GM20431 (cell line): ENCODE data around the gene TEAD4.

ENCODE experiments used
- in situ Hi-C: fragments of 300-500 bp; cut with MseI, MboI; formaldehyde crosslinking; loops from one replicate; pipeline ENCODE4 v1.15.0; 2020; ENCODE audit warnings: low sequenced_read_pairs; ENCODE audit not compliant: unreplicated experiment

The TEAD4 gene

DNA sequence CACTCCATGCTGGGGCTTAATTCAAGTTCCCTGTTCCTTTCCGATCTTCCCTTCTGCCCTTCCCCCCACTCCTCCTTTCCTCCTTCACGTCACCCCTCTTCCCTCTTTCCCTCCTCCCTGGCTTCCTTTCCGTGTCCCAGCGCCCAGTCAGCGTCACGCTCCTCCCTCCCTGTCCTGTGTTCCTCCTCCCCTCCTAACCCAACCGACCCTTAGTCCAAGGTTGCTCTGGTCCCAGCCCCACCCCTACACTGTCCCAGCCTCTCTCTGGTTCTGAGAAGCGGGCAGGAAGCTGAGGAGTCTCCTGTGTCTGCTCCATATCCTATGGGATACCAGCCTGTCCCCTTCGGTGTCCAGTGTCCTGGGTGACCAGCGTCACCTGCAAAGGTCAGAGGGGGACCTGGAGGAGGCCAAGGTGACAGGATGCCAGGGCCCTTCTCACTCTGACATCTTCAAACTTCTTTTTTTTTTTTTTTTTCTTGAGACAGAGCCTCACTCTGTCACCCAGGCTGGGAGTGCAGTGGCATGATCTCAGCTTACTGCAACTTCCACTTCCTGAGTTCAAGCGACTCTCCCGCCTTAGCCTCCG, 61.7 kb downstream of the TEAD4 start:
- in situ Hi-C loops = no loop called here

DNA sequence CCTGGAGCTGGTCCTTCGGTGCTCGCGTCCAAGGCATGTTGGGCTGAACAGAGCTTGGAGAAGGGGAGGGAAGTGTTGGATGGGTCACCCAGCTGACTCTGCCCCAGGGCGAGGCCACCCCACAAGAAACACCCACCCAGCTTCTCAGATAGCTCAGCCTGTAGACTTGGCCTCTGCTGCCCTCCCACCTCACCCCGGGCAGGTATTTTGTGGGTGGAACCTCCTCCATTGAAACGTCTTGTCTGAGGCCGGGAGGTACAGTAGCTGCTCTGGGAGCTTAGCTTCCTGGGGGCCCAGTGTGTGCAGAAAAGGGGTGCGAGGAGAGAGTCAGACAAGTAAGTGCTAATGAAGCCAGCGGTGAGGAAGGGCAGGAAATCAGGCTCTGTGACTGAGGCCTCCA, 63.2 kb downstream of the TEAD4 start:
- in situ Hi-C loops = no loop called here

DNA sequence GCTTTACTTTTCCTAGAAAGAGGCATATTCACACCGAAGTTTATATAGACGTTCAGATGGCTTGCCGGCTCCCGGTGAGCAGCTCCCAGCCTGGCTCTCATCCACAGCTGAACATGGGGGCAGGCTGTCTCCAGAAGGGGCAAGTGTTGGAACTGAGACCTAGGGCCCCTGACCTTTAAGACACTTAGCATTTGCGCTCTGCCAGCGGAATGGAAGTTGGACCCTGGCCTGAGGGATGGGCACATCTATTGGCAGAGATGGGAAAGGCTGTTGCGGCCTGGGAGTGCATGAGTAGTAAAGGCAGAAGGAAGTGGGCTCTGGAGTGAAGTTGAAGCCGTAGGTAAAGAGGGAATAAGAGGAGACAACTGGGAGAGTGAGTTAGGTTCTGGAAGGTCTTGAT, 63.8 kb downstream of the TEAD4 start:
- in situ Hi-C loops = no loop called here

DNA sequence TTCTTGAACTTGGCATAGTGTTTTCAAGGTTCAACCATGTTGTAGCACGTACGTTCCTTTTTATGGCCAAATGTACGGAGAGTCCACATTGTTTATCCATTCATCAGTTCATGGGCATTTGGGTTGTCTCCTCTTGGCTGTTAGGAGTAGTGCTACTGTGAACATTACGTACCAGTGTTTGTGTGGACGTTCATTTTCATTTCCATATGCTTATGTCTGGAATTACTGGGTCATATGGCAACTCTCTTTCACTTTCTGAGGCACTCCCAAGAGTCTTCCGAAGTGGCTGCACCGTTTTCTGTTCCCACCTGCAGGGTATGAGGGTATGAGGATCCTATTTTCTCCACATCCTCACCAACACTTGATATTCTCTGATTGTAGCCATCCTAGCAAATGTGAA, 68.9 kb downstream of the TEAD4 start:
- in situ Hi-C loops = no loop called here

DNA sequence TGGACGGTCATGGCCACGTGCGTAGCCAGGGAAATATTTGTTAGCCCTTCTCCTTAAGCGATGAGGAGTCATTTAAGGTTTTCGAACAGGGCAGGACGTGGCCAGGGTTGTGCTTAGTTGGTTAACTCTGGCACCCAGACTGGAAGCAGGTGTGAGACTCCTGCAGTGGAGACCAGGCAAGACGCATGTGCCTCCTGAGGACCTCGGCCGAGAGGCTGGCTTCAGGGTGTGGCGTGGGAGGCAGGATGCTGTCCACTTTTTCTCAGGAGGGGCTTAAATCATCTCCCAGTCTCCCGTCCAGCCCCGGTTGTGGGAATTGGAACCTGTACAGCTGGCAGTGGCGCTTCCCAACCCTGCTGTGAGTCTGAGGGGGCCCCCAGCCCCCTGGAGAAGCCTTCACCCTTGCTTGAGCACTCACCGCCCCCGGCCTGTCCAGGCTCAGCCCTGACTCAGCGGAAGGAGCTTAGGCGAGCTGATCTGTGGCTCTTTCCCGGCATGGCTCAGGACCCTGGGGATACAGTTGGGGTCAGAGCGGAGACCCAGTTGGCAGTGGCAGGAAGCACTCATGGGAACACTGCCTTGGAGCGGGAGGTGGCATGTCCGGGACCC, 71.7 kb downstream of the TEAD4 start:
- in situ Hi-C loops = no loop called here

DNA sequence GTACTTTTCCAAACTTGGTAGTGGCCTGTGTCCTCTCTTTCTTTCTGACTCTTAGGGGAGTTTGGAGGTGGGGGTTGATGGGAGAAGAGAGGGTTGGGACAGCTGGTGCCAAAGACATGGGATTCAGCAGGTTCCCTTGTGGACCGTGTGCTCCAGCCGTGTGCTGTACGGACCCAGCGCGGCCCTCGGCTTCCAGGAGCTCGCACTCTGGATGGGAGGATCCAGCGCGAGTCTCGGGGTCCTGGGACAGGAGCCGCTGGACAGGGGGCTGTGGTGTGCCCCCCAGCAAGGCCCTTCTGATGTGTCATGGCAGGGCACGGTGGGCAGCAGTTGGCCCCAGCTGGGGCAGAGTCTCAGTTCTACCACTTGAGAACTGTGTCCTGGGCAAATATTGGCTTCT, 73.0 kb downstream of the TEAD4 start:
- in situ Hi-C loops = no loop called here

DNA sequence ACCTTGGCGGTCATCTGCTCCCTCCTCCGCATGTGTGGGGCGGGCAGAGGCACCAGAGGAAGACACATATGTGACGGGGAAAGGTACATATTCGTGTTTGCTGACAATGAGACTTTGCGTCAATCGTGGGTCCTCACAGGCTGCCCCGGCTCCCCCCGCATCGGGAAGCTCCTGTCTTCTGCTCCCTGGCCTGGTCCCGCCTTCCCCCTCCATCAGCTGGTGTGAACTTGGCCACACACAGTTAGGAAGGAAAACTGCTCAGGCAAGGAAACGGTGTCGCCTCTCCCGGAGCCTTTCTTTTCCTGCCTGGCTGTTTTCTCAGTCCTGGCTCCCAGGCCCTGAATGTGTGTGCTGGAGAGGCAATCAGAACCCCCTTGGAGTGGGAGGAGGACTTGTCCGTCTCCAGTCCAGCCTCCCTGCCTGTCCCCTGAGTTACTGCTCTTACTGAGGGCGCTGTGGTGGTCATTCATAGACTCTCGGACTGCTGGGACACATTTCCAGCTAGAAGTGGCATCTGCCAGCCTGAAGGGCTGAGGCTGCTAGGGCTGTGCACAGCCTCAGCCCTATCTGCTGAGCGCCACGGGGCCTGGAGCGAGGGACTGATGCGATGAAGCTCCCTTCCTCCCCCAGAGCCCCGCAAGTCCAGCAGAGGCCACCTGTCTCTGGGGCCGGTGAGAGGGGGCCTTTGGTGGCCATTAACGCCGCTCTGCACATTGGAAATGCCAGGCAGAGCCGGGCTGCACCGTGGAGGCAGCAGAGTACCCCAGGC, 73.8 kb downstream of the TEAD4 start:
- in situ Hi-C loops = no loop called here

DNA sequence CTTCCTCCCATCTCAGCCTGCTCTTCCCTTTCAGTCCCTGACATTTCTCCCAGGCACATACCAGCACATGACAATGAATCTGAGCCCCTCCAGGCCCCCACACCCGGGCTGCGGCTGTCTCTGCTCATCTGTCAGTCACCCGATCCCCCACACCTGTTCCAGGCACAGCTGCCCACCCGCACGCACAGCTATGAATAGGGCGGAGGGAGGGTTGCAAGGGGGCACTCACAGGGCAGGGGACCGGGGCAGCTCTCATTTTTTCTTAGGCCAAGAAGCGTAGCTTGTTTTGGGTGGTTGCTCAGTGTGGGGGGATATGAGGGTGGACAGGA, 74.3 kb downstream of the TEAD4 start:
- in situ Hi-C loops = no loop called here

DNA sequence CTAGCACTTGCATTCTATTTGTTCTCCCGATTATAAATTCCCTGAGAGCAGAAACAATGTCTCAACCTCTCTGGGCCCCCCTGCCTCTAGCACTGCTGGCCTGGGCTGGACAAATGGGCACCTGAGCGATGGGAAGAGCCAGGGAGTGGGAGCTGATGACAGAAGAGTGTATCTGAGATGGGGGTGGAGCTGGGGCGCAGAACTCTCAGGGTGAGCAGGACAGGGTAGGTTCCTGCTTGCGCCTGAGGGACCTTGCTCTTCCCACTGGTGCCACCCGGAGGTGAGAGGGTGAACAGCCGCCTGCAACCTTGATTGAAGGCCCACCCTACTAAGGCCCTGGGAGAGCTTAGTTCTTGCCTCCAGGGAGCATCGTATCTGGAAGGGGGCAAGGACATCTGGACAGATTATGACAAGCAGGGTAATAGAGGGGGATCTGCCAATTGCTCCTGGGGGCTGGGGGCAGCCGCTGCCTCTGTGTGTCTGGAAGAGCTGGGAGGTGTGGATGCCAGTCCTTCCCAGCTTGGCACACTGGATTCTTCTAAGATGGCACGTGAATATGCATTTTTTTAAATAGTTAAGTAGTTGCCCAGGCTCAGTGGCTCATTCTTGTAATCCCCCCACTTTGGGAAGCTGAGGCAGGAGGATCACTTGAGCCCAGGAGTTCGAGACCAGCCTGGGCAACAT, 75.0 kb downstream of the TEAD4 start:
- in situ Hi-C loops = no loop called here

DNA sequence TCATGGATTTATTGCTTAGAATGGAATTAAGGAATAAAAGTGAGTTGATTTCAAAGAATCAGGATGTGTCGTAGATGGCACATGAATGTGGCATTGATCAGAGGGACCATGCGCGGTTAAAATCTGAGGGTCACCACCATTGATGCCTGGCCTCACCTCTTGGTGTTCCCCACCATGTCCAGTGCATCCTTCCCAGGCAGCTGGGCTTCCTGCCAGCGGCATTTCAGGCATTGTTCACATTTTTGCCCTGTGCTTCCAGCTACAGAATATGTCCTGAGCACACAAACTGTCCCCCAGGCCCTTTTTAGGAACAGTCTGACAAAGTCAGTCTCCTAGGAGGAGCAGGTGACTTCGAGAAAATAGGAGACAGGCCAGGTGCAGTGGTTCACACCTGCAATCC, 76.0 kb downstream of the TEAD4 start:
- in situ Hi-C loops = no loop called here

DNA sequence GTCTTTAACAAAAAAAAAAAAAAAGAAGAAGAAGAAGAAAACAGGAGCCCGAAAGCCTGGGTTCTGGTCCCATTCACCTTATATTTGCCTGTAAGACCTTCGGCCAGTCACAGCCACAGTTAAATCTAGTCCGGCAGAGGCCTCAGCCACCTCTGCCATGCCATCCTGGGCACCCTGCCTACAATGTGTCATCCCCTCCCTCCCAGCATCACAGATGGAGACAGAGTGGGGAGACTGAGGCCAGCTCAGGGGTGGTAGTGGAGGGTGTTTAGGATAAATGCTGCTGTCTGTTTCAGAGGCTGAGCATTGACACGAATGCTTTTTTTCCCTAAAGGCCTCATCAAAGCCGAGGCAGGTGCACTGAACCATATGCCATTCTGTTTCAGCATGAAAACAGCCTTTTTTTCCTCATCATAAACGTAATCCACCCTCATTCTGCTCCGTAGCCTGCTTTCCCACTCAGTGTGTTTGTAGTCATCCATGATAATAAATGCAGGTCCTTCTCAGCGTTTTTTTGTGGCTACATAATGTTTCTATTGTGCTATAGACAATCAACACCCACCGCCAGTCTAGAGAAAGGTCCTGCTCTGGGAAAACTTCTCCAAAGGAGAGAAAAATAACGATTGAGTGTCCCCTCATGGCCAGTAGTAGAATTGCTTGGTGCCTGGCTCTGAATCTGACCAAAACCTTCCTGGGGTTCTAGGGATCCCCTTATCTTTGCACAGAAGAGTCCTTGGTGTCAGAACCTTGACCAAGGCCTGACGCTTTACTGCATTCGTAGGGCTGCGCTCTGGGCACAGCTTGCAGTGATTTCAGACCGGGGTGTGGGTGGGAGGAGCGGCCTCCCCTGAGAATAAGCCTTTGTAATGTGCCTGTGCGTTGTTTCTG, 76.9 kb downstream of the TEAD4 start:
- in situ Hi-C loops = no loop called here

DNA sequence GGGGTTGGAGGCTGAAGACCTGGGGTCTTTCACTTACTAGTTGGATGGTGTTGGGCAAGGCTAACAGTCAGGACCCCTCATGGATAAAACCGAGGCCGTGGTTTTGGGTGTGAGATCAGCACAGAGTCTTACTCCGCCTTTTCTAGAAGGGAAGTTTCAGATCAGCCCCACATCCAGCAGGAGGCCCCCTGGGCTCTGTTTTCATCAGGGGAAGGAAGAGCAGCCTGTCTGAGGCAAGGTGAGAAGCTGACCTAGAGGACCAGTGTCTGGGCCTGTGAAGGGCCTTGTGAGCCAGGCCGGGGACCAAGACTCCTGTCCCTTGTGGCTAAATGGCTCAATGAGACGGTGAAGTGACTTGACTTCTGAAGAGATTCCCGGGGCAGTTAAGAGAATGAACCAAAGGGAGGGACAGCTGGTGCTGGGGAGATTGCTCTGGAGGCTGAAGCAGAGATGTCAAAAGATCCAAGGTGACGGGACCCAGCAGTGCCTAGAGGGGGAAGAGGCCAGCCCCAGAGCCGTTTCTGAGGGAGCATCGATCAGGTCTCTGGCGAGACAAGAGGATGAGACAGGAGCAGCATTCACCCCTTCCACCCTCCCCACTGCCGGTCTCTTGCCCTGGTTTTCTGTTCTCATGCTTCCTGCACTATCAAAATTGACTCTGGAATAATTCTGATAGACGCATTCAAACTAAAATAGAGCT, 77.9 kb downstream of the TEAD4 start:
- in situ Hi-C loops = no loop called here

DNA sequence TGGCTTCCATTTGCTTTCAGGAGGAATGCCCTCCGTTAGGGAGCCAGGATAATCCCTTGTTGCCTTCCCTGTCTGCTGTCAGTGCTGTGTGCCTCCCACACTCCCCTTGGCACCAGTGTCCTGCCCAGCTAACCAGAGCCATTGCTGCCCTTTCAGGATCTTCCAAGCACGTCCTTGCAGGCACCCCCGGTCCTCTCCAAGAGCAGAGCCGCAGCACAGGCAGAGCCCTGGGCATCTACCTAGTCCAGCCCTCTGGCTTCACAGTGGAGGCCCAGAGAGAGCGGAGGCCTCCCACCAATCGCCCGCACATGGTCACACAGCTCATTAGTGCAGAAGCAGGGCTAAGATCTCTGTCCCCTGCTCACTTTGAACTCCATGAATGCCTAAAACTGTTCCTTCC, 79.0 kb downstream of the TEAD4 start:
- in situ Hi-C loops = no loop called here

DNA sequence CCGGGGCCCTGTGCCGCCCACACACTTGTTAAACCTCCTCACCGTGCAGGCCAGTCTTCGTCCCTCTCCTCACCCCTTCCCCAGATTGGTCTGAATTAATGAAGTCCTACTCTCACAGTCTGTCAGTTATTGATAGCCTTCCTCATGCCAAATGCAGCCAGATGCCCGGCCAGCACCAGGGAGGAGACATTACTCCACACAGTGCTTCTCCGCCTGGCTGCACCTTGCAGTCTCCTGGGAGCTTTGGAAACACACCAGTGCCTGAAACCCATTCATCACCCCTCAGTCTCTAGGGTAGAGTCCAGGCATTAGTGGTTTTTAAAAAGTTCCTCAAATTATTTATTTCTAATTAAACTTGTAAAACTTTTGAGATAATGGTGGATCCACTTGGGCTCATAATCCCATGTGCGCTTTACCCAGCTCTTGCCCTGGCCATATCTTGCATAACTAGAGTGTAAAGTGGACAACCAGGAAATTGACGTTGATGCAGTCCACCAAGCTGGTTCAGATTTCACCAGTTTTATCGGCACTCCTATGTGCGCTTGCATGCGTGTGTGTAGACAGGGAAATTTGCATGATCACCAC, 79.8 kb downstream of the TEAD4 start:
- in situ Hi-C loops = no loop called here

DNA sequence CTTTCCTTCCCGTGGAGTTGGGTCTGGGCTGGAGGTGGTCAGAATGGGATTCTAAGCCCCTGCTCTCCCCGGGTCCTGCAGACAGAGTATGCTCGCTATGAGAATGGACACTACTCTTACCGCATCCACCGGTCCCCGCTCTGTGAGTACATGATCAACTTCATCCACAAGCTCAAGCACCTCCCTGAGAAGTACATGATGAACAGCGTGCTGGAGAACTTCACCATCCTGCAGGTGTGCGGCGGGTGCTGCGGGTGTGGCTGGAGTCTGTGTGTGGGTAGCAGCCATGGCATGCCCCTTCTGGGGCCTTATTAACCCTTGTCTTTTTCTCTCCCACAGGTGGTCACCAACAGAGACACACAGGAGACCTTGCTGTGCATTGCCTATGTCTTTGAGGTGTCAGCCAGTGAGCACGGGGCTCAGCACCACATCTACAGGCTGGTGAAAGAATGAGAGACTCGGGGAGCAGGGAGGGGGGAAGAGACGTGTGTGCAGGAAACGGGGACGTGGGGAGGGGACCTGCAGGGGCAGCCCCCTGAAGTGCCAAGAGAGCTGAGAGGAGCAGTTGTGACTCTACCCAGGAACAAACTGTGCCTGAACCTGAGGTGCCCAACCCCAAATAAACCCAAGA, 80.9 kb downstream of the TEAD4 start:
- in situ Hi-C loops = no loop called here

DNA sequence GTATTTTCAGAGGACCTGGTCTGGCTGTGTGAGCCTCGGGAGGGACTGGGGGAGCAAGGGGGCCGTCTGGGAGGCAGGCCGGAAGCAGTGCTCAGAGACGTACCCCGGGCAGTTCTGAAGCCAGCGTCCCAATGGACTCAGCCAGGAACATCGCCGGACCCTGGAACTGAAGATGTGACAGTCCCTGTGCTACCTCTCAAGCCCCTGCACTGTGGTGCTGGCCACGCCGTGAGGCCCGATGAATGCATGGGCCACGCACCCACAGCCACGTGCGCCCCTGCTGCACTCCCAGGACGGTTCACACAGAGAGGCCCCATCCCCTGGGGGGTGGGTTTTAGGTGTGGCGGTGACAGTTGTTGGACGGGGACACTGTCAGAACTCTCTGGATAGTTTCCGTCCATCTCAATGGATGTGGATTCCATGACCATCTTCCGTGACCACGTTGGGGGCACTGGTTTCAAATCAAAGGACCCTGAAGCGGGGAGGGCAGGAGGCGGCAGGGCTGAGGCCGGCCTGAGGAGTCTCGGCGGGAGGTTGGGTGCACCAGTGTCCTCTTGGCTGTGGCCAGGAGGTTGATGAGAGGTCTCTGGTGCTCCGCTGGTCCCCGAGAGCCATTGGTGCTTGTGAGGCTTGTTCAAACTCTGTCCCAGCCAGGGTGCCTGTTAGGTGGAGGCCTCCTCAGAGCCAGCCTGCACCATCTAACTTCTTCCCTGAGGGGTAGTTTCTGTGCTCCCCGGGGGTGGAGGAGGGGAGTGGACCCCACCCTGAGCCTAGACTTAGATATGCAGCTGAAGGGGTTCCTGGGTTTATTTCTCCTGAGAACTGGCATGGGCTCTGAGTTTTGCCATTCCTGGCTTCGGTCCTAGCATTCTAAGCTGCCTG, 81.7 kb downstream of the TEAD4 start:
- in situ Hi-C loops = no loop called here

DNA sequence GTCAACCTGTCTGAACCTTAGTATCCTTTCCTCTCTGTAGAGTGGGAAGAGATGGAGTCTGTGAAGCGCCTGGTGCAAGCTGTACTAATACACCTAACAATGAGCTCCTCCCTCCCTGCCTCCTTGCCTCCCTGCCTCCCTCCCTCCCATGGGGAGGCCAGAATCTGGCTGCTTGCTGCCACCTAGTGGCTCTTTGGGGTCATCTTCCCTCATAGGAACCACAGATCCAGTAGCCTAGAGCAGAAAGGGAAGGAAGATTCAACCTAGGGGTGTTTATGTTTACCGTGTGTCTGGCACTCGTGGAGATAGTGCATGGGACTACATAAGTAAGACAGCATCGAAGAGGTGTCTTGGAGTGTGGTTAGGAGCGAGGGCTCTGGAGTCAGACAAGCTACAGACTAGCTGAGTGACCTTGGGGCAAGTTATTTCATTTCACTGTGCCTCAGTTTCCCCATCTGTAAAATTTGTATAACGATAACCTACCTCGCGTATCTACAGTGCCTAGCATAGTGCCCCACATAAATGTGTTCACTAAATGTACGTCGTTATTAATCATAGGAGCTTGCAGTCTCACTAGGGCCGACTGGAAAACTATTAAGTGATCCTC, 82.5 kb downstream of the TEAD4 start:
- in situ Hi-C loops = no loop called here

DNA sequence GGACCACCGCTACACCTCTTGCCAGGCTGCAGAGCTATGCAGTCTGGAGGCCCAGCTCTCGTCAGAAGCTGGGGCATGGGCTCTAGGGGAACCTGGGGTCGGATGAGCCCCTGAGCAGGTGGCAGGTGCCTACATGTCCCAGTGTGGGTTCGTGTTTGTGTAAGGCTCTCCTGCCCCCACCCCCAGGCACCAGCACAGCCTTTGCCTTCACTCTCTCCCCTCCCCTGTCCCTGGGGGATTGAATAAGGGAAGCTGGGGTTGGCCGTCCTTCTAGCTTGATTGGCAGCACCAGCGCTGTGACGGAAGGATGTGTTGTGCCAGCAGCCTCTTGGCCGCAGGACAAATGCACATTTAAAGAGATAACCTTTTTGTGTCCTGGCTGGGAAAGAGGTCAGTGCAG, 83.2 kb downstream of the TEAD4 start:
- in situ Hi-C loops = no loop called here
